AG08395 (cell line): ENCODE results near the gene YEATS2.
A peak's percentile ranks its signal among the peaks of the same experiment; 100 is the strongest.
"Not testable (repeated sequence)": the region's sequence is repeated elsewhere in the genome, so short reads cannot be mapped to it uniquely, and the experiment has no call there.

Experiments
- DNase-seq: peaks from one replicate; pipeline ENCODE4 v3.0.0; 2012; ENCODE audit warnings: mixed read lengths, low spot score

Gene YEATS2

GRCh38 chr3:183697610-183698317, at the start of gene YEATS2:
Gene YEATS2, plus strand, starts transcription at chr3:183697797. Its CDS starts 17,366 bp downstream, at chr3:183715163.
- peak; percentile 94 for DNase-seq

- no peak for DNase-seq
These were observed 47.0 kb upstream of the YEATS2 start for GRCh38 chr3:183650554-183650953.

DNA sequence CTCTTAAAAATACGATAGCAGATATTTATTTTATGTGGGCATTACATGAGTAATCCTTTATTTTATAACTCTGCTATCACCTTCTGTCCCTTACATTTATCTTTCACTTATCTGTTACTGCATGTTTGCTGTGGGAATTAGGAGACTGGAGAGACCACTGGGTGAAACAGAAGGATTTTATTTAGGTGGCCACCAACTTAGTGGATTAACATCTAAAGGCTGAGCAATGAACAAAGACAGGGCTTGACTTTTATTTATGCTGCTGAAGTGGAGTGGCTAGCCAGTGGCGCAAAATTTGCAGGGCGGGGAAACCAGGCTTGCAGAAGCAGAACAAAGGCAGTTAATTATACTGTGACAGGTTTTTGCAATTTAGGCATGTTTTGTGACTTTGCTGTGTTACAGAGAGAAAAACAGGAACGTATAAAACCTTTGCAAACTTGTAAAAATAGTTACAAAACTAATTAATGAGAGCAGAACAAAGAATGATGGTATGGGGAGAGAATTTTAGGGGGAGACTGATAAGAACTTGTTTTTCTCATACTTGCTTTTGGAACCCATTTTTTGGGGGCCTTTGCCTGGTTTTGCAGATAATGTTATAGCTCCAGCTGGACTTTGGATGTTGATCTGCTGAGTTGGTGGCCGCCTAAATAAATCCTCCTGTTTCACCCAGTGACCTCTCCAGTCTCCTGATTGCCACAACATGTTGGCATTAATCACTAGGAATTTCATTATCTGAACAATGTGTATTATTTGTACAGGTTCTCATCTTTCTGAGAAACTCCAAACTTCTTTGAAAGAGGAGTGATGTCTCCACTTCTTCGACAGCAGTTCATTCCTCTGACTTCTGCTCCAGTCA, 44.2 kb upstream of the YEATS2 start:
- DNase-seq = no peak

GRCh38 chr3:183654727-183655126, 42.9 kb upstream of the YEATS2 start:
- no peak for DNase-seq

- DNase-seq = no peak
These were observed 35.5 kb upstream of the YEATS2 start for GRCh38 chr3:183662099-183662498.

DNA sequence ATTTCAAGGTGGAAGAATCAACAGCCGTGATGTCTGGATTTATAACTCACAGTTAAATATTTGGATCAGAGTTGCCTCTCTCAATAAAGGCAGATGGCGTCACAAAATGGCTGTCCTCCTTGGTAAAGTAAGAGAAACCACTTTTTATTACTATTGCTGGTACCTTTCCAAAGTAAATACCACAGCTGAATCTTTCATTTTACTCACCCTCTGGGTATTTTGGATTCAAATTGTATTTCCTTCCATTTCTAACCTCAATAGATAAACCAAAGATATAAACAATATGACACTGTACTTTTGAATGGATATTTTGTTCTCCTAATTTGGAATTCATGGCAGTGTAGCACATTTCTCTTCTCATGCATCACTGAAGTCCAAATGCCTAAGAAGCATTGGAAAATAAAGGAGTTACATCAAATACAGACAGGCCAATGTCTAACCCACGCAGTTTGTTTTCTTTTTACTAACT, 32.6 kb upstream of the YEATS2 start:
- peak; percentile 83 for DNase-seq

DNA sequence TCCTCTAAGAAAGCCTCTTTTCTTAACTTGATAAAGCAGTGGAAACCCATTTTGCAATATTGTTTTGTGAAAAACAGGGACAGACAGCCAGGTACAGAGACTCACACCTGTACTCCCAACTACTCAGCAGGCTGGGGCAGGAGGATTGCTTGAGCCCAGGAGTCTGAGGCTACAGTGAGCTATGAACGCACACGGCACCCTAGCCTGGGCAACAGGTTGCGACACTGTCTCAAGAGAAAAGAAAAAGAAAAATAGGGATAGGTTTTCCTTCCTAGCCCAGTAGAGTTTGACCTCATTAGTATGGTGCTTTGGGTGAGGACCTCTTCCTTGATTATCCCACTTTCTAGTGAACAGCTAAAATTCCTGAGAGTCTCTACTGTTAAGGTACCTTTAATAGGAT, 17.5 kb upstream of the YEATS2 start:
- no peak for DNase-seq

GRCh38 chr3:183687705-183688104, 9.9 kb upstream of the YEATS2 start:
- DNase-seq = no peak

- DNase-seq = no peak
These were observed 8.7 kb upstream of the YEATS2 start for GRCh38 chr3:183688874-183689273.

GRCh38 chr3:183689621-183690020, 8.0 kb upstream of the YEATS2 start:
- not testable (repeated sequence) for DNase-seq

DNA sequence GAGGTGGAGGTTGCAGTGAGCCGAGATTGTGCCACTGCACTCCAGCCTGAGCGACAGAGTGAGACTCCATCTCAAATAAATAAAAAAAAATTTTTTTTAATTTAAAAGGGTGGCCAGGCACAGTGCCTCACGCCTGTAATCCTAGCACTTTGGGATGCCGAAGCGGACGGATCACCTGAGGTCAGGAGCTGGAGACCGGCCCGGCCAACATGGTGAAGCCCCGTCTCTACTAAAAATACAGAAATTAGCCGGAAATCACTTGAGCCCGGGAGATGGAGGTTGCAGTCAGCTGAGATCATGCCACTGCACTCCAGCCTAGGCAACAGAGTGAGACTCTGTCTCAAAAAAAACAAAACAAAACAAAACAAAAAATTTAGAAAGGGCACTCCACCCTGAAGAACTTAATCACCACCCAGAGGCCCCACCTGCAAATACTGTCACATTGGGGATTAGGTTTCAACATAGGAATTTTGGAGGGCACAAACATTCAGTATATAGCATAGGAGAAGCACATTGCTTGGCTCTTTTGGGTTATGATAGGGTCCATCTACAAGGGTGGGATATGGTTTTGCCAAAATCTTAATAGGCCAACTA, 7.1 kb upstream of the YEATS2 start:
- no peak for DNase-seq

DNA sequence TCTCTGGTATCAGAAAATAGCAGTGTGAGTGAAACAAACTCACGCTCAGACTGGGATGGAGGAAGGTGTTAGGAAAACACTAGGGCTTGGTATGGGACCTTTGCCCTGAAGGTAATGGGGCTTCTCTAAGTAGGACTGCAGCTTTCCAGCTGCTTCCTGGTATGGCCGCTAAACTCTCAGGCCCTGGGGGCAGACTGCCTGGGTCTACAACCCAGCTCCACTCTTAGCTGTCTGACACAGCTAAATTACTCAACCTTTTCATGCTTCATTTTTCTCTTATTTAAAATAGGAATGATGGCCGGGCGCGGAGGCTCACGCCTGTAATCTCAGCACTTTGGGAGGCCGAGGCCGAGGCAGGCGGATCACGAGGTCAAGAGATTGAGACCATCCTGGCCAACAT, 5.2 kb upstream of the YEATS2 start:
- no peak for DNase-seq

GRCh38 chr3:183695569-183696364, 1.8 kb upstream of the YEATS2 start:
- DNase-seq = no peak

GRCh38 chr3:183697123-183697609, 431 bp upstream of the YEATS2 start:
- DNase-seq = no peak

- DNase-seq = peak; percentile 63
These were observed 738 bp downstream of the YEATS2 start for GRCh38 chr3:183698318-183698751.

GRCh38 chr3:183698756-183699155, 1.2 kb downstream of the YEATS2 start:
- DNase-seq = peak; percentile 32

DNA sequence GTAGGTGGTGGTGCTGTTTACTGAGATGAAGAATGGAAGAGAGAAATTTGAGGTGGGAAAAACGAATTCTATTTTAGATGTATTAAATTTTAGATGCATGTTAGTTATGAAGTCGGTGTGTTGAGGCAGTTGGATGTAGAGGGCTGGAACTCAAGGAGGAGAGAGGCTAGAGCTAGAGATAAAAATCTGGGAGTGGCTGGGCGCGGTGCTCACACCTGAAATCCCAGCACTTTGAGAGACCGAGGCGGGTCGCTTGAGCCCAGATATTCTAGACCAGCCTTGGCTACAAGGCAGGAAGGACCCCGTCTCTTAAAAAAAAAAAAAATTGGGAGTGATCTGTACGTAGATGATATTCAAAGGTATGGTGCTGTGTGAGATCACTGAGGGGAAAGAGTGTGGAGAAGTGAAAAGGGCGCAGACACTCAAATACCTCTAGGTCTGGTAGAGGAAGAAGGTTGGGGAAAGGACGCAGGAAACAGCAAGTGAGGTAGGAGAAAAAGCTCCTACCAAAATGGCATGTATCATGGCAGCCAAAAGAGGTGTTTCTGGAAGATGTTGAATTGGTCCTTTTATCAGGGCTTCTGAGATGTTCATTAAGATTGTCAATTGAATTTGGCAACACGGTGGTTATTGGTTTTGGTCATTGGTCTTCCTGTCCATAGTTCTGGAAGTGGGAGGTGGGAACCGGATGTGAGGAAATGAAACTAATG, 1.8 kb downstream of the YEATS2 start:
- DNase-seq = no peak

GRCh38 chr3:183701744-183702143, 4.1 kb downstream of the YEATS2 start:
- no peak for DNase-seq

DNA sequence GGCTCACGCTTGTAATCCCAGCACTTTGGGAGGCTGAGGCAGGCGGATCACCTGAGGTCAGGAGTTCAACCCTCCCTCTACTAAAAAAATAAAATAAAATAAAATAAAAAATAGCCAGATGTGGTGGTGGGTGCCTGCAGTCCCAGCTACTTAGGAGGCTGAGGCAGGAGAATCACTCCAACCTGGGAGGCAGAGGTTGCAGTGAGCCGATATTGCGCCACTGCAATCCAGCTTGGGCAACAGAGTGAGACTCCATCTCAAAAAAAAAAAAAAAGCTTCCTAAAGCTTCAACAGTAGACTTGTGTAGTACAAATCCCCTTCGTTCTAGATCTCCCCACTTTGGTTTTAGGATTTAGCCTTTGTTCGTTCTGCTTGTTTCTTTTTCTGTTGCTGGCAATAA, 6.3 kb downstream of the YEATS2 start:
- not testable (repeated sequence) for DNase-seq

GRCh38 chr3:183710231-183710630, 12.6 kb downstream of the YEATS2 start:
- DNase-seq = no peak

GRCh38 chr3:183711516-183711915, 13.9 kb downstream of the YEATS2 start:
- no peak for DNase-seq
